Measurements from ENCODE around the gene GMPR.

The GMPR gene

DNA sequence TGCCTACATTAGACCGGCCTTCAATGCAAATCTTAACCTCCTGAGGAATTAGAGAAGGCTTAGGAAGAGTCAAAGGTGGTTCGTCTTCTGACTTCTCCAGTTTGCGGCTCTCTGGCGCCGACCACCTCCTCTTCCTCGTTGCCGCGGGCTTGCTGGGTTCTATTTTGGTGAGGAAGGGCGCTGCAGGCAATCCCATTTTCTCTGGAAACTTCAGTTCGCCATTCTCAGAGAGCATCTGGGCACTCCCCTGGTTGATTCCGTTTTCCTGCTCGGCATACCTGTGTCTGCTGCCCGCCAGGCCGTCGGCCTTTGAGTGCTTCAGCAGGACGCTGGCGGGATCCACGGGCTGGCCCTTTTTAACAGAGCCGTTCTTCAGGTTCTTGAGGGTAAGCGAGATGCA is 67.9 kb downstream of the GMPR start:
- no peak for DNase-seq

DNA sequence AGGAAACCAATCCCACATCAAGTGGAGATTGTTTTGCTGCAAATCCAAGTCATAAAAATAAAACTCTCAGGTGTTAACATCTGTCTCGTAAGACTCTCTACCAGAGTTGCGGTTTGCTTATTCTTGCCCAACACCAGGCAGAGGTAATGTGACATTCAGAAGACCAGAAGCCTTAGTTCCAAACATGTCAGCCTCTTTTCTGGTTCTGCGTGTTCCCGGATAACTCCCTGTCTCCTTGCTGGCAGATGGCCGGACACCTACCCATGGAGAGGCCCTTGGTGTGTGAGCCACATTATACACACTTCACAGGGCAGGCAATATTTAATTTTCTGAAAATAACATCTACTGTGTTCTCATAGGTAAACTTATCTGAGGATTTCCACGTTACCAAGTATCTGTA is 73.4 kb downstream of the GMPR start:
- no peak for DNase-seq

DNA sequence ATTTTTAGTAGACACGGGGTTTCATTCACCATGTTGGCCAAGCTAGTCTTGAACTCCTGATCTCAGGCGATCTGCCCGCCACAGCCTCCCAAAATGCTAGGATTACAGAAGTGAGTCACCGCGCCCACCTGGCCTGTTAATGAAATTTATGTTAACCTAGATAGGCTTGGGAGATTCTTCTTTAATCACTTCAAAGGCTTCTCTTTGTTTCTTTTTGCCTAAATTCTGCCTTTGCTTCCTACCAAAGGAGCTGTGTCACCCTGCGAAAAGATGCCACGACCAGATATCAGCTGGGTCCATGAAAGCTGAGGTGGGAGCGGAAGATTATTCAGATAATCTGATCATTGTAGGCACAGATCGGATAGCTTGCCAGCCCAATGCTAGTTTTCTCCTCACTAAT is 75.3 kb downstream of the GMPR start:
- DNase-seq, result no peak

DNA sequence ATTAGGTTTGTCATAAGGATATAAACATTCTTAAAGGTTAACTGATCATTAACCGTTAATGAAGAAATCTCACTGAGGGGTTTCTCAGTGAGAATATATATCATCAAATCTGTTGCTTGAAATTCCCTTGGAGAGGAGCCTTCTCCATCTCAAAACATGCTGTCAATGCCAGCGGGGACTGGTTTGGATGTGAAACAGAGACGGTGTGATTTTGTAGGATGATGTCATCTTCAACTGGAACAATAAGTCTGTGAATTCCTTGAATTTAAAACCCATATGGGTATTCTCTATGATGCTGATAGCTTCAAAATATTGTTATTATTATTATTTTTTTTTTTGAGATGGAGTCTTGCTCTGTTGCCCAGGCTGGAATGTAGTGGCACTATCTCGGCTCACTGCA is 75.9 kb downstream of the GMPR start:
- no peak for DNase-seq

DNA sequence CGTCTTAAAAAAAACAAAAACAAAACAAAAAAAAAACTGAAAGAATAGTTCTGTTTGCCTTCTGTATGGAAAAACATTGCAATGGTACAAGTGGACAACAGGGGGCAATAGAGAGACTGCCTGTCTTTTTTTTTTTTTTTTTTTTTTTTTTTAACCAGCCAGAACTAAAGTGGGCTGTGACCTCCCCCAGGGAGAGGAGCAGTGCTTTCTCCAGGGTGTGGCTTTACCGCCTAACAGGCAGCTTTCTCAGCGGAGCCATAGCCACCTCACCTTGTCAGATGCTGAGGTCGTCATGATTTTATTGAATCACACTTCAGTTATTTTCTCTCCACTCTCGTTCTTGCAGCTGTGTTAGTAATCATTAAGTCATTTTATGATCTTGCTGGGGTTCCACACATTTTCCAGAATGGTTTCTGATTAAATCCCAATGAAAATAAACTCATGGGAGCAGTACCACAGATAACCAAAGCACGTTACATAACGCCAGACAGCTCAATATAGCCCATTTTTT is 78.4 kb downstream of the GMPR start:
- no peak for DNase-seq

DNA sequence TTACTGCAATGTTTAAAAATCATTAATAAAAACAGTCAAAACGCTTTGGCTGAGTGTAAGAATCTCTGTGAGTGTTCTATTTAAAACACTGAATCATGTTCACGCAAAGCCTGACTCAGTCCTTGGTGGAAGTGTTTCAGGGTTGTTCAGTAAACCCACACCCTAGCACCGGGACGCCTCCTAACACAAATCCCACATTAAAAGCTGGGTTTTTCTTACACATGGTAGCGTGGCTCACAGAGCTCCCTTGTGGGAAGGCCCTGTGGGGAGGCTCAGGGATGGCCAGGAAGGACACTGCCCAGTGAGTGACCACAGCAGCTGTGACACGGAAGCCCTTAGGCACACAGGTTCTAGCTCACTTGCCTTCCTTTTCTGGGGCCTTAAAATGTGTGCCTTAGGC is 80.2 kb downstream of the GMPR start:
- DNase-seq, result no peak

DNA sequence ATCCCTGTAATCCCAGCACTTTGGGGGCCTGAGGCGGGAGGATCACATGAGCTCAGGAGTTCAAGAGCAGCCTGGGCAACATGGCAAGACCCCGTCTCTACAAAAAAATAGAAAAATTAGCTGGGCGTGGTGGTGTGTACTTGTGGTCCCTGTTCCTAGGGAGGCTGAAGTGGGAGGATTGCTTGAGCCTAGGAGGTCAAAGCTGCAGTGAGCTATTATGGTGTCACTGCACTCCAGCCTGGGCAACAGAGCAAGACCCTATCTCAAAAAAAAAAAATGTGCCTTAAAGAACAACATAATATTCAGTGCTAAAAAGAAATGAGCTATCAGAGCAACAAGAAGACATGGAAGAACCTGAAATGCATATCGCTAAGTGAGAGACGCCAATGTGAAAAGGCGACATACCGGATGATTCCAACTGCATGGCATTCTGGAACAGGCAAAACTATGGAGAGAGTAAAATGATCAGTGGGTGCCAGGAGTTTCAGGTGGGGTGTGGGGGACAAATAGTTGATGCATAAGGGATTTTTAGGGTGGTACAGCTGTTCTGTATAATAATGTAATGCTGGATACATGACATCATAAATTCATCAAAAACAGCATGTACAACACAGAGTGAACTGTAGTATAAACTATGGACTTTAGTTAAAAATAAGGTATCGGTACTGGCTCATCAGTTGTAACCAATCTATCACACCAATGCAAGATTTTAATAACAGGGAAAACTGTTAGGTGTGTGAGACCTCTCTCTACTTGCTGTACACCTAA is 80.8 kb downstream of the GMPR start:
- DNase-seq, result no peak

DNA sequence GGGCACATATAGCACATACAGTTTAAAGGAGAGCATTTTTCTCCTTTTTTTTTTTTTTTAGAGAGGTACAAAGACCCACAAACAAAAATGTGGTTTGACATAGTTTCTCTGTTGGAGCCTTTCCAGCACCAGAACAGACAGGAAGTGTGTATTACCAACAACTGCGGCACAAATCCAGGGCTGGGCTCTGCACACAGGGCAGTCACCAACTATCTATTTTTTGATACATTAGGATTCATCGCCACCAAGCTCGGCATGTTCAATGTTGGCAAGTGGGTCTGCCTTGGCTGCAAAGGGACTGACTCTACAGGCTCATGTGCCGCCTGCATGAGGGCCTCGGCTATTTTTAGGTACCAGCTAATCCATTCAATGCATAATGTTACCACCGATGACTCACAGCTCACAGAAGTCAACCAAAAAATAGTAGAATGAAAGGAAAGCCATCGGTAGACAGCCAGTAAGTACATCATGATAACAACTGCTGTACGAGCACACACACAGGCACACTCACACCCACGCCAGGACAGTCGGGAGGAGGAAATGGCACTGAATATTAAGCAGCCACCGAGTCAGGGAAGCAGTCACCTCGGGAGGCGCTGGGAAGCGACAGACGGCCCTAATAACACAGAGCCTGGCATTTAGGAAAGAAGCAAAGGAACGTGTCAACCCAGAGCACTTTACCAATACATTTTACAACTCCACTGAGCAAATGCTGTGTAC is 81.6 kb downstream of the GMPR start:
- DNase-seq, result no peak

DNA sequence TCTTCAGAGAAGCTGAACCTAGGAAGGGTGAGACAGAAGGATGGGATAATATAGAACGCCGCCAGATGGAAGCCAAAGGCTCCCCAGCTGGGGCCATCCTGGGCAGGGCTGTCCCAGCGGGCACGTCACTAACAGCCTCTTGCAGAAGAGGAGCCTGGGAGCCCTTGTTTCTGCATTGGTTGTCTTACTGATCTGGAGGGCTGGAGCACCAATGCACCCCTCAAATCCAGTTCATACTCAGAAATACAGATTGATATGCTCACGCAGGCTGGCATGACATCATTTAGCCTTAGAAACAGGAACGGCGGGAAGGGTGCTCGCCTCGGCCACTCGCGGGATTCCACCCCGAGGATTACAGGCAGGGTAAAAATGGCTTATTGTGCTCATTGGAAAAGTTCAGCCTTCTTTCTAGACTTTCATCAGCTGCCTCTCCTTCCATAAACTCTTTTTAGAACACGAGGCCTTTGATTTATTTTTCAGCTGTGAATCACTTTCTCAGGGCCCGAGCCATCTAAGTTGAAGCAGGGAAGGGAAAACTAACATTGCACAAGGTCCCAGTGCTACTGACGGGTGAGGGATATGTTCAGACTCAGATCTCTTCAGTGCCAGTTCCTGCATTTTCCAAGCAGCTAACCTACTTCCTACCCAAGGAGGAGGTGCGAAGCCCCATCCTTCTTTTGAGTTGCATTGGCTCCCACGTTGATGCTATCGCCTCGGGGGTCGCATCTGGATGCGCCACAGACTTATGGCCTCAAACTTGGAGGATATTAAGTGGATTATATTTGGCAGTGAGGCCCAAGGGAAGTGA is 82.3 kb downstream of the GMPR start:
- no peak for DNase-seq

DNA sequence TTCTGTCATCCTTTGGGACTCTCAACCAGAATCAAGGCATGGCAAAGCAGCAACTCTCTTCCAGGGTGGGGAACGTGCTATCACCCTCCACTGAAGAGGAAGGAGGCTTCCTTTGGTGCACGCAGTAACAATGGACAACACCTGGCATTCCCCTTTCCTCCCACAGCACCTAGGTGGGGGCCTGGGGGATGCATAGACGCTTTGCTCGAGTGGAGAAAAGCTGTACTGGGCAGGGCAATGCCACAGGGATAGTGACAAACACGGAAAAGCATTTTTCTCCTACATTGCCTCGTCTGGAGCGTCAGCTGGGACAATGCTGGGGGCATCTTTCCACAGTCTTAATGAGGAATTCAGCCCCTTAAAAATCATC is 82.9 kb downstream of the GMPR start:
- no peak for DNase-seq

DNA sequence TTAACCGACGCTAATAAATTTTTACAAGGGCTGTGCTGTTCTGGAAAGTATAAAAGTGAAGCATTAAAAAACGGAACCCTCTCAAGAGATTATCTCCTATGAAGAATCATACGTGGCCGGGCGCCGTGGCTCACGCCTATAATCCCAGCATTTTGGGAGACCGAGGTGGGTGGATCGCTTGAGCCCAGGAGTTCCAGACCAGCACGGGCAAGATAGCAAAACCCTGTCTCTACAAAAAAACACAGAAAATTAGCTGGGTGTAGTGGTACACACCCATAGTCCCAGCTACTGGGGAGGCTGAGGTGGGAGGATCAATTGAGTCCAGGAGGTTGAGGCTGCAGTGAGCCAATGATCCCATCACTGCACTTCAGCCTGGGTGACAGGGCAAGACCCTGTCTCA is 83.4 kb downstream of the GMPR start:
- DNase-seq, result no peak

DNA sequence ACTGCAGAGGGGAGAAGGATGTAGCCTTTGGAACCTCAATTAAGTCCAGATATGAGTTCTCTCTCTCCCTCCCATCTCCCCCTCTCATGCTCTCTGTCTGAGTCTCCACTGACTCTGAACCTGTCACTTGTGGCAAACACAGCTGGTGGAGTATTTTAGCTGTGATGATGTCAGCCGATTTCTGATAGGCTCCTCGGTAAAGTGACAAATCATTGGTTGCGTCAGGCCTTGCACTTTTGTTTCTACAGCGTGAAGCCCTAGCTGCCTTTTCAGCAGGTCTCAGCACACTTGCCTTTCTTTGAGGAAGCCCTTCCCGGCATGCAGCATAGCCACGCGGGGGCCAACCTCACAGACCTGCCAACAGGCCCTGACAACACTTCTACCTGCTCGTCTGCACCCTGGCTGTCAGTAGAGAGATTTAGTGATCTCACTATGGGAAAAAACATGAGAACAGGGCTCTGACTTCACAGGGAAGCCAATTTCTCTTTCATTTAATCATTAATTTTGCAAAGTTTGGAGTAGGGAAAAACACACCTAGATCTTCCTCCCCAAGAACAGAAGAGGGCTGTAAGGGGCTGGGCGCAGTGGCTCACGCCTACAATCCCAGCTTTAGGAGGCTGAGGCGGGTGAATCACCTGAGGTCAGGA is 84.4 kb downstream of the GMPR start:
- no peak for DNase-seq

DNA sequence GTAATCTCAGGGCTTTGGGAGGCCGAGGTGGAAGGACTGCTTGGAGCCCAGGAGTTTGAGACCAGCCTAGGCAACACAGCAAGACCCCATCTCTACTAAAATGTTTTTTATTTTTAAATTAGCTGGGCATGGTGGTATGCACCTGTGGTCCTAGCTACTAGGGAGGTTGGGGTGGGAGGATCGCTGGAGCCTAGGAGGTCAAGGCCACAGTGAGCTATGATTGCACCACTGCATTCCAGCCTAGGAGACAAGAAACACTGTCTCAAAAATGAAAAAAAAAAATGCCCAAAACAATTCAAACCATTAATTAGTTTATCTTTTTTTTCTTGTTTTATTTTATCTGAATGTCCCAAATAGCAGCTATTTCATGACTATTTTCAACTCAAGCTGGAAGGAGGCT is 85.8 kb downstream of the GMPR start:
- DNase-seq, result no peak

DNA sequence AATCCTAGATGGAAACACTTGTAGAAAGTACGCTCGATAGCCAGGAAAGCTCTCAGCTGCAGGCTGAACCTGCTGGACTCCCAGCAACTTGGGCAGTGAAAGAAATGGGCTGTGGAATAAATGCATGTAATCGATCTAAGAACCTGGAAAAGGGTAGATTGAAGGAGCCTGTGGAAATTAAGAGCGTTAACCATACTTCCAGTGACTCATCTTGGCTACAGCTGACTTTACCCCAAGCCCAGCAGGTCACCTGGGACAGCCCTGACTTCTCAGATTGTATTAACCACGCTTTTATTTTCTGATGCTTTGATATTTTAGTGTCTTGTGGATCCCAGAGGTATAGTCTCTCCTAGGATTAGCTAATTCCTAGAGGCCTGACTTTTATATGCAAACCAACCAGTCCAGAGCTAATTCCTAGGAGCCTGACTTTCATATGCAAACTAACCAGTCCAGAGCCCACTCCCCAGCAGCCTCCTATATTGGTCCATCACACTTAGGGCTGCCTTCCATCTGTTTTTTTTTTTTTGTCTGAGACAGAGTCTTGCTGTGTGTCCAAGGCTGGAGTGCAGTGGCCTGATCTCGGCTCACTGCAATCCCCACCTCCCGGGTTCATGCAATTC is 86.3 kb downstream of the GMPR start:
- no peak for DNase-seq

DNA sequence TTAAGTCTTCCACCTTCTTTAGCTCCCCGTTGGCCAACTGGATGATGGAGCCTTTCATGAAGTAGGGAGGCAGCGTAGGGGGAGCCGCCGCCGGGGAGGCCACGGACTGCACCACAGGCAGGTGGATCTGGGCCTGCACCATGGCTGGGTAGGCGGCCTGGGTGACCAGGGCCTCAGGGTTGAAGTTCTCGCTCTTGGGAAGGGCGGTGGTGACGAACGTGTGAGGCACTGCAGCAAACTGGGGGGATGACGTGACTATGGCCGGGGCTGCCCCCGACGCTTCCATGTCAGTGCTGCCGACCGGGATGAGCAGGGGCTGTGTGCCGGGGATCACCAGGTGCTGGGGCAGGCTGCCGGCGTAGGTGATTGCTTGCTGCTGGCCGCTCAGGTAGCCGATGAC is 88.1 kb downstream of the GMPR start:
- DNase-seq, result no peak

DNA sequence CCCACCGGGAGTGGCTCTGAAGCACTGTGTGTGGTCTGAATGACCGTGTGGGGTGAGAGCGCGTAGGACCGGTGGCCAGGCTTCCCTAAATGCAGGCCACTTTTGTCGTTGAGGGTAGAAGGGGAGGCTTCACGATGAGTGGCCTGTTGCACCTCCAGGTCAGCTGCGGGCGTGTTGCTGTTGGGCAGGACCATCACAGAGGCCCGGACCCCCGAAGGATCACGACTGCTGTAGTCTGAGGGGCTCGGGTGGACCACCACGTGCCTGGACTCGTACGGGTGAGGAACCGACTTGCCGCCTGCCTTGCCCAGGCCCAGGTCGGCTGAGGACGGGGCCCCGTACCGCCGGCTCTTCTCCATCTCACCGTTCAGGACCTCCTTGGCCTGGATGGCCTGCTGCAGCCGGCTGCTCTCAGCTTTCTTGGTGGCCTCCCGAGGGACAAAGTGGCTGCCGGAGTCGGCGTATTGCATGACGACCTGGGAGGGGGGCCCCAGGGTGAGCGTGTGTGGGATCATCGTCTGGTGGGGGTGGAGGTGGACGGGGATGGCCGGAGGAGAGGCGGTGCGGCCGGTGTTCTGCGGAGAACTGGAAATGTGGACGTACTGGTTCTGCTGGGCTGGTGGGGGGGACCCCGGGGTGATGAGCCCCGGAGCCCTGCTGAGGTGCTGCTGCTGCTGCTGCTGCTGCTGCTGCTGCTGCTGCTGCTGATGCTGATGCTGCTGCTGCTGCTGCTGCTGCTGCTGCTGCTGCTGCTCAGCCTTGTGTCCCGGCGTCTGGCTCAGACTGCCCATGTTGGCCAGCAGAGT is 88.8 kb downstream of the GMPR start:
- DNase-seq, result no peak

DNA sequence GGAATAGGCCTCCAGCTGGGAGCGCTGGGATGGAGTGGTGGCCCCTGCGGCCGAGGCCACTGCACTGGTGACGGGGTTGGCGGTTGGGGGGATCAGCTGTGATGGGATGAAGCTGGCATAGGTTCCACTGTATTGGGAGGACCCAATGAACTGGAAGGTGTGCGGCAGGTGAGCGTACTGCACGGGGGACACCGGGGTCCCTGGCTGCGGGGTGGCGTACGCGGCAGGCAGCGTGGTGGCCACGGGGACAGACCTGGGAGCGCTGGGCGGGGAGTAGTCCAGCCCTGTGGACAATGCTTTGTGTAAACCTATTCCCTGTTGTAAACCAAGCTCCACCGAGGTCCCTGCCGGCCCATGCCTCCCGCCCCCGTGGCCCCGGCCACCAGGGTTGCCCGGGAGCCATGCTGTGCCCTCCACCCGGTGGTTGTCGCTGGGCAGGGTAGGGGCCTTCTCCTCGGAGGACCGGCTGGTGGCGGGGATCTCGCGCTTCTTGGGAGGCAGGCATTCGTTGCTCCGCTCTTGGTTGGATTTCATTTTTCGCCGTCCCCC is 89.5 kb downstream of the GMPR start:
- no peak for DNase-seq

DNA sequence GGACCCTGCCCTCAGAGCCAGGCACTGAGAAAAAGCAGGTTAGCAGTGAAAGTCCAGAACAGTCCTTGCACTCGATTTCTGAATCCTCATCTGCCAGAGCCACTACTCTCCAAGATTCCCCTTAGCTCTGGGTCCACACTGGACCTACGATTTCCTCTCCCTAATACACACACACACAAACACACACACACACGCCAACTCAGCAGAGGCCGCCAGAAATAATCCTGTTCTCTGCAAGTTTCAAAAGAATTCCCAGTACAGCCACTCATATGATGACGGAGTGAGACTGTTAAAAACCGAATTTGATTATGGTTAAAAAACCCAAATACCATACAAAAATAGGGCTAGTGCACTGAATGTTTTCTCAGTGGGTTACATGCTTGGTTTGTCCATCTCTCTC is 90.8 kb downstream of the GMPR start:
- no peak for DNase-seq

DNA sequence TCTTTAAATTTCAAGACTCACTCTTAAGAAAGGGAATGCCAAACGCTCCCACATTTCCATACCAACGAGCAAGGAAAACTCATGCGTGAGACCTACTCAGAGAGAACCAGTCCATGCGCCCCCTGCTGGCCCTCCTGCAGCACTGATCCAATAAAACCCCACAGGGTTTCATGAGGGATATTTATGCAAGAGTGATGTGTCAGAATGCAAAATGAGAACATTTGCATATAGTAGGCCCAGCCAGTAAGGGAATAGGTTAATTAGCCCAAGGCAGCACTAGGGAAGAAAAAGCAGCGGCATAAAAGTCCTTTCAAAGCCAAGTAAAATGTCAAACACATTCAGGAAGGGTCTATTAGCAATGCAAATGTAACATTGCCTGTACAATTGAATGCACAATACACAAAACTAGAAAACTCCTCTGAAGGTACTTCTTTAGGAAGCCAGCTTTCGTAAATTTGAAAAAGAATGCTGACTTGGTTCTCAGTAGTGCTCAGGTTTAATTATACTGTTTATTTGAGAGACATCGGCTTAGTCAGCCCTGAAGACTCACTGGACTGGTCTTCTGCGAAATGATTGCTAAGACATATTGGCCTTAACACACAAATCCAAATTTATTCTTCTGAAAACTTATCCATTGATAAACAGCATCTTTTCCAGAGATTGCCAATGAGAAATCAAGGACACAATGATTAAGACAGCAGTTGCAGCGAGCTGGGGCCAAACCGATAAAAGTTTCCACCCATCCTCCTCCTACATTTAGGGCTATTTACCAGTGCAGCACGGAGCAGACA is 93.2 kb downstream of the GMPR start:
- no peak for DNase-seq

DNA sequence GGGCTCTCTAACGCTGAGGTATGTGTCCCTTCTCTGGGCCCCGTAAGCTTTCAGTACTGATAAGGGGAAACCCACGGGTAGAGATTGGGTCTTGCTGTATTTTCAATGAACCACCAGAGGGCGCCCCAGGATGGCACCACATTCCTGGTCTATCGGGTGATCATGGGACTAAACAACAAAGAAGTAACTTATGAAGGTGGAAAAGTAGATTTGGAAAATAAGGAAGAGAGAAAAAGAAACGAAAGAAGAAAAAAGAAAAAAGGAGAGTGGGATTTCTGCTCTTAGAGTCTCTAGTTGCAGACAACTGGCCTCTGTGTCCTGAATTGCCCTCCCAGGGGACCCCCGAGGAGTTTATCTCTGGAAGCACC is 93.8 kb downstream of the GMPR start:
- no peak for DNase-seq

DNA sequence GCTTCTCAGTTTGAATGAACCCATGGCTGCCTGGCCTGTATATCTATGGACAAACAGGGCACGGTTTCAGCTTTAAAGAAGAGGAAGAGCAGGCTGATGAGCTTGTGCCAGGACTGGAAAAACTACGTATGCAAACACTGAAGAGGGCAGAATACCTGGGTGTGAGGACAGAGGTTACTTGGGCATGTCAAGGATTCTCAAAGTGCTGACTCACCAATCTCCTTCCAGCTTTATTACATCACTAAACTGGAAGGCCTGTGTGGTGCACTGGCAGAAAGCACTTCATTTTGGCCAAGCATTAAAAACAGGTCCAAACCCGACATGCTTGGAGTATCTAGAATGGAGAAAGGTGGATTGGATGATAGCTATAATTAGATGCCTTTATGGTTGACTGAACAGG is 95.2 kb downstream of the GMPR start:
- DNase-seq, result no peak

All from NCI-H510A (cell line).